ENCODE data around the gene CACHD1. TPM values are rescaled to one million over a fixed set of nuclear protein-coding genes. Genes with fewer than 3 reads are reported as not detected.

Gene CACHD1
- total and polyA plus RNA-seq, 3 donors from 2014 or later = 7.4 to 10.3 (median 8.3) TPM

DNA sequence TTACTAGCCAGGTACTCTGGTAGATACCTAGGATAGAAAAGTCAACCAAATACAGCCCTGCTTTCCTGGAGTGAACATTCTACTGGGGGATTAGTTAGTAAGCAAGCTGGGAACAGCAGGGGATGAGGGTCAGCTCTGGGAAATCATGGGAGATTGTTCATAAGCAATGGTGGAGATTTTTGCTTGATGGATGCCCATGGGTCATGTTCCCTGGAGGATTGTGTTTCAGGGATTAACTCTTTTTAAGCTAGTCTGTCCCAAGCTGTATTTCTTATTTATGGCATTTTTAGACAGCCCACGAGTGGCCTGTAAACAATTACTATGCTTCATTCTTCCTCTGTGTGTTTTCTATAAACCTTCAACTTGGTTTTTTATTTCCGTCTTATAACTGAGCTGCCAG lies 18.9 kb downstream of the CACHD1 start:
- 87 to 94% methylated on average over 2 of the region's 2 CpGs for WGBS, 2 donors
- intact Hi-C loops (cut with DNase I; ENCODE audit: low total_unique reads) = no loop called here
- no peak overlapping the region for H3K27ac ChIP-seq

GRCh38 chr1:64489707-64490106 lies 19.8 kb downstream of the CACHD1 start:
- Histone ChIP-seq H3K4me1 (no peaks in the 10 kb centered on the region), H3K36me3 (ENCODE audit: low read depth, missing control alignments) (no peaks in the 10 kb centered on the region), H3K9me3 (no peaks in the 10 kb centered on the region), H3K27me3 (no peaks in the 10 kb centered on the region), H3K4me3 (no peak overlapping the region), H3K27ac (no peak overlapping the region)
- no peak for DNase-seq
- TF ChIP-seq POLR2A (IDR thresholded peaks at IDR 0.05) = no peak
- TF ChIP-seq, protein P1, sequence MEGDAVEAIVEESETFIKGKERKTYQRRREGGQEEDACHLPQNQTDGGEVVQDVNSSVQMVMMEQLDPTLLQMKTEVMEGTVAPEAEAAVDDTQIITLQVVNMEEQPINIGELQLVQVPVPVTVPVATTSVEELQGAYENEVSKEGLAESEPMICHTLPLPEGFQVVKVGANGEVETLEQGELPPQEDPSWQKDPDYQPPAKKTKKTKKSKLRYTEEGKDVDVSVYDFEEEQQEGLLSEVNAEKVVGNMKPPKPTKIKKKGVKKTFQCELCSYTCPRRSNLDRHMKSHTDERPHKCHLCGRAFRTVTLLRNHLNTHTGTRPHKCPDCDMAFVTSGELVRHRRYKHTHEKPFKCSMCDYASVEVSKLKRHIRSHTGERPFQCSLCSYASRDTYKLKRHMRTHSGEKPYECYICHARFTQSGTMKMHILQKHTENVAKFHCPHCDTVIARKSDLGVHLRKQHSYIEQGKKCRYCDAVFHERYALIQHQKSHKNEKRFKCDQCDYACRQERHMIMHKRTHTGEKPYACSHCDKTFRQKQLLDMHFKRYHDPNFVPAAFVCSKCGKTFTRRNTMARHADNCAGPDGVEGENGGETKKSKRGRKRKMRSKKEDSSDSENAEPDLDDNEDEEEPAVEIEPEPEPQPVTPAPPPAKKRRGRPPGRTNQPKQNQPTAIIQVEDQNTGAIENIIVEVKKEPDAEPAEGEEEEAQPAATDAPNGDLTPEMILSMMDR (IDR thresholded peaks at IDR 0.05) = no peak
- intact Hi-C loops (cut with DNase I; ENCODE audit: low total_unique reads) = no loop called here

More for the DNA sequence above, 18.9 kb downstream of the CACHD1 start:
- no peaks in the 10 kb centered on the region for H3K4me1 ChIP-seq
- no peaks in the 10 kb centered on the region for H3K27me3 ChIP-seq
- no peaks in the 10 kb centered on the region for H3K36me3 ChIP-seq (ENCODE audit: low read depth, missing control alignments)
- TF ChIP-seq POLR2A (IDR thresholded peaks at IDR 0.05) = no peak
- TF ChIP-seq, protein P1 (IDR thresholded peaks at IDR 0.05) = no peak
- no peak overlapping the region for H3K4me3 ChIP-seq
- DNase-seq = no peak
- no peaks in the 10 kb centered on the region for H3K9me3 ChIP-seq

DNA sequence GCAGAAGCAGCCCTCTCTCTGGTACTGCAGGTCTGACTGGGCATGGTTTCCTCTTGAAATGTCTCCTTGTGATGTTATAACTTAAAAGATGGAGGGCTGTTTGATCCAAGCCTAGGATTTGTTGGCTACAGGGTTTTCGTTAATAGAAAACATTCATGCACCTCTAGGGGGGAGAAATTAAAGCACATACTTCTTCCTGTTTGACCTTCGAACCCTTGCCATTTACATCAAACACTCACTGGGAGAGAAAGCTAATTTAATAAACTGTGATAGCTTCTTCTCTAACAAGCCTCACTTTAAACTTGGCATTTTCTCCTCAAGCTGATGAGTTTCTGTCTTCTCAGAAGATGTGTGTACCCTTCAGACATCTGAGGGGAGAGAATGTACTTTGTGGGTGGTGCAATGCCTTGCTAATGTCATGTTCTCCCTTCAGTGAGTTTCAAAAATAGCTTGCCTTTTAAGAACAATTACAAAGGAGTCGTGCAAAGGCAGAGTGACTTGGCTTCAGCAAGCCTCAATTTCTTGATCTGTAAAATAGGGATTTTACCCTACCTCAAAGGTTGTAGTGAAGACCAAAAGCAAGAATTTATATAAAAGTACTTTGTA lies 20.4 kb downstream of the CACHD1 start:
- intact Hi-C loops (cut with DNase I; ENCODE audit: low total_unique reads) = no loop called here

DNA sequence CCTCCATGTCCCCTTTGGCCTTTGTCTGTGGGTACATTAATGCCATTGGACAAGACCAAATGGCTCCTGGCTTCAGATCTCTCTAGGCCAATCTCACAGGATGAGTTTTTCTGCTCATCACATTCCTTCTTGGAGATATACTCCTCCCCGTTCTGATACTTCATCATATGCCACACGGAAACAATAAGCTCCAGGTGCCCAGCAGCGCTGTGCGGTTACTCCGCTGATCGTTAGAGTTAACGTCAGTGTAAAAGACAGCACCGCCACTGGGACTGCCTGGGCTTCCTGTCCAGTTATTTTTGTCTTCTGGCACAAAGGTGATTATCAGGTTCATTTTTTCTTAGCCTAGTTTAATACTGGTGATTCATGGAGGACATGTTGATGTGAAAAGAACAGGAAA lies 22.5 kb downstream of the CACHD1 start:
- Histone ChIP-seq H3K4me1 (no peaks in the 10 kb centered on the region), H3K9me3 (no peaks in the 10 kb centered on the region), H3K27me3 (no peaks in the 10 kb centered on the region), H3K27ac (no peak overlapping the region), H3K36me3 (ENCODE audit: low read depth, missing control alignments) (no peaks in the 10 kb centered on the region), H3K4me3 (no peak overlapping the region)
- DNase-seq = no peak
- intact Hi-C loops (cut with DNase I; ENCODE audit: low total_unique reads) = no loop called here
- WGBS, 2 donors = 69 to 72% methylated on average over 8 of the region's 8 CpGs
- TF ChIP-seq, protein P1 (IDR thresholded peaks at IDR 0.05) = no peak
- no peak for TF ChIP-seq POLR2A (IDR thresholded peaks at IDR 0.05)

More for the DNA sequence above, 20.4 kb downstream of the CACHD1 start:
- H3K4me1 ChIP-seq = no peaks in the 10 kb centered on the region
- H3K36me3 ChIP-seq (ENCODE audit: low read depth, missing control alignments) = no peaks in the 10 kb centered on the region
- TF ChIP-seq, protein P1 (IDR thresholded peaks at IDR 0.05) = no peak
- no peak for TF ChIP-seq POLR2A (IDR thresholded peaks at IDR 0.05)
- 64 to 74% methylated on average over 3 of the region's 3 CpGs for WGBS, 2 donors
- H3K27me3 ChIP-seq = no peaks in the 10 kb centered on the region
- no peak overlapping the region for H3K4me3 ChIP-seq
- DNase-seq = no peak
- H3K9me3 ChIP-seq = no peaks in the 10 kb centered on the region
- H3K27ac ChIP-seq = no peak overlapping the region

- DNase-seq = no peak
- Histone ChIP-seq H3K27me3 (no peaks in the 10 kb centered on the region), H3K27ac (no peak overlapping the region), H3K4me3 (no peak overlapping the region), H3K36me3 (ENCODE audit: low read depth, missing control alignments) (no peaks in the 10 kb centered on the region), H3K9me3 (no peaks in the 10 kb centered on the region), H3K4me1 (no peaks in the 10 kb centered on the region)
- WGBS, 2 donors = 89 to 90% methylated on average over 6 of the region's 6 CpGs
- TF ChIP-seq, protein P1 (IDR thresholded peaks at IDR 0.05) = no peak
- no peak for TF ChIP-seq POLR2A (IDR thresholded peaks at IDR 0.05)
- intact Hi-C loops (cut with DNase I; ENCODE audit: low total_unique reads) = no loop called here
Measured at GRCh38 chr1:64493831-64494230, 23.9 kb downstream of the CACHD1 start.
